ENCODE data around the gene MGP. TPM values are rescaled to one million over a fixed set of nuclear protein-coding genes. Genes with fewer than 3 reads are reported as not detected.

Gene MGP
- total and polyA plus RNA-seq, 2 of the 8 experiments (the other 6 are each of a cell fraction or from before 2014, with no cell fraction given) = not detected

GRCh38 chr12:14853961-14854360, 31.7 kb downstream of the MGP start:
- Histone ChIP-seq H2BK15ac (ENCODE audit: low read length) (no peak overlapping the region), H3K79me1 (ENCODE audit: low read depth, low read length) (no peaks in the 10 kb centered on the region), H3K18ac (ENCODE audit: extremely low read depth, low read length) (no peak overlapping the region), H3K4me3 (ENCODE audit: extremely low read depth in 1 of 4, insufficient read depth in 2 of 4, low read depth in 3 of 4, low read length in 4 of 4) (no peak overlapping the region), H3K27ac (ENCODE audit: low read depth, low read length) (no peak overlapping the region), H4K8ac (ENCODE audit: extremely low read depth, insufficient read depth, low read length) (no peak overlapping the region), H2BK12ac (ENCODE audit: low read depth, low read length) (no peak overlapping the region), H3K23ac (ENCODE audit: insufficient read length) (no peak overlapping the region), H4K91ac (replicated peaks; ENCODE audit: insufficient read length, low read length) (no peak overlapping the region), H3K4me1 (replicated peaks in 1 of 4; ENCODE audit: control insufficient read depth in 3 of 4, insufficient read depth in 4 of 4, low read length in 3 of 4) (peaks cover 0 to 6% (median 0%) of the 10 kb centered on the region in 4 experiments; a peak in 2 of 7 replicates), H3K9me3 (ENCODE audit: insufficient read depth in 2 of 2, low read depth in 1 of 2, low read length in 1 of 2) (no peaks in the 10 kb centered on the region), H3K23me2 (ENCODE audit: low read depth, low read length) (no peaks in the 10 kb centered on the region), H3K27me3 (replicated peaks in 1 of 4; ENCODE audit: control insufficient read depth in 3 of 4, extremely low read depth in 1 of 4, insufficient read depth in 3 of 4, low read length in 3 of 4) (no peaks in the 10 kb centered on the region), H2AK5ac (ENCODE audit: low read depth, low read length) (no peak overlapping the region), H3K36me3 (ENCODE audit: control insufficient read depth in 2 of 4, insufficient read depth in 4 of 4, low read length in 3 of 4) (no peaks in the 10 kb centered on the region), H2BK20ac (ENCODE audit: low read length) (no peak overlapping the region), H3K4ac (replicated peaks; ENCODE audit: insufficient read length, low read depth, low read length) (no peak overlapping the region), H4K20me1 (replicated peaks in 1 of 2; ENCODE audit: control insufficient read depth in 1 of 2, insufficient read depth in 2 of 2, low read length in 2 of 2) (no peaks in the 10 kb centered on the region), H2AFZ (ENCODE audit: low read length) (no peak overlapping the region), H4K5ac (ENCODE audit: insufficient read length, low read depth, low read length) (no peak overlapping the region), H2BK5ac (ENCODE audit: low read depth, low read length) (no peak overlapping the region), H2BK120ac (replicated peaks; ENCODE audit: low read depth, low read length) (no peak overlapping the region), H3K56ac (replicated peaks; ENCODE audit: insufficient read length, low read depth, low read length) (no peak overlapping the region), H3K9ac (replicated peaks in 1 of 4; ENCODE audit: extremely low read depth in 1 of 4, low read depth in 3 of 4, low read length in 3 of 4) (no peak overlapping the region; a peak in 1 of 7 replicates), H3K79me2 (ENCODE audit: control insufficient read depth in 1 of 2, insufficient read depth in 2 of 2, low read length in 2 of 2) (no peaks in the 10 kb centered on the region), H3K4me2 (ENCODE audit: insufficient read depth in 1 of 2, low read depth in 2 of 2, low read length in 2 of 2) (no peak overlapping the region), H3K14ac (ENCODE audit: insufficient read length) (no peak overlapping the region)
- no peak for FAIRE-seq
- TF ChIP-seq E2F6 (IDR thresholded peaks at IDR 0.05) (no peak), CTCF (IDR thresholded peaks at IDR 0.05; ENCODE audit: control extremely low read depth in 1 of 3, insufficient read depth in 1 of 3, low read depth in 1 of 3, low read length in 3 of 3) (no peak), TAF1 (IDR thresholded peaks at IDR 0.05; ENCODE audit: low read depth, low read length) (no peak), PHF8 (conservative IDR thresholded peaks at IDR 0.05; ENCODE audit: low read depth, low read length) (no peak)
- ChIA-PET CTCF (ENCODE audit: partially characterized antibody) (interaction anchor here (1.0 to 1.4 kb wide), 3 partner anchors 12 to 141 kb away, joined by 3 to 6 read pairs (median 5); no protein-coding TSS in a partner anchor), POLR2A (ENCODE audit: partially characterized antibody) (no interaction called here)
- no peak for DNase-seq (ENCODE audit: low read depth in 1 of 2, low spot score in 2 of 2)
- 66% methylated on average over 3 of the region's 3 CpGs; no CpG with 5 or more reads in 1 of the 2 experiments for WGBS, 2 experiments (ENCODE audit: extremely low coverage in 1 of 2, insufficient coverage in 1 of 2, insufficient read length in 1 of 2, insufficient replicate concordance in 2 of 2, low coverage in 1 of 2, low lambda C conversion rate in 2 of 2, missing lambda C conversion rate in 1 of 2)

All from H1 (cell line).